ENCODE results near the gene NDUFA7.
"Not testable (repeated sequence)": the region's sequence is repeated elsewhere in the genome, so short reads cannot be mapped to it uniquely, and the experiment has no call there.

DNA sequence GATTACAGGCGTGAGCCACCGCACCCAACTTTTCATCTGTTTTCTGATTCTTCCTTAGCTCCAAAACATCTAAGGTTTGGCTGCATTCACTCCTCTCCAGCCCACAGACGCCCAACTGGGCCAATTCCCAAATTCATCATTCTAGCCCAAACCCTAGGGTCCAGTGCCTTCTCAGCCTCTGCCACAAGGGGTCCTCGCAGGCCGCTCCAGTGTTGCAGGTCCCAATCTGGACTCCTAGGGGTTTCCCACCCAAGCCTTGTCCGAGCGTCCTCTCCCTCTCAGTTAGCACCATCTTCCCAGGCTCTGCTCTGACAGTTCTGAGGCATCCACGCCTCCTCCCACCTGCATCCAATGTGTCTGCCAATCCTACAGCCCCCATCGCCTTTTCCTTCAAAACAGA is 44.7 kb downstream of the NDUFA7 start:
- TF ChIP-seq, protein P1, sequence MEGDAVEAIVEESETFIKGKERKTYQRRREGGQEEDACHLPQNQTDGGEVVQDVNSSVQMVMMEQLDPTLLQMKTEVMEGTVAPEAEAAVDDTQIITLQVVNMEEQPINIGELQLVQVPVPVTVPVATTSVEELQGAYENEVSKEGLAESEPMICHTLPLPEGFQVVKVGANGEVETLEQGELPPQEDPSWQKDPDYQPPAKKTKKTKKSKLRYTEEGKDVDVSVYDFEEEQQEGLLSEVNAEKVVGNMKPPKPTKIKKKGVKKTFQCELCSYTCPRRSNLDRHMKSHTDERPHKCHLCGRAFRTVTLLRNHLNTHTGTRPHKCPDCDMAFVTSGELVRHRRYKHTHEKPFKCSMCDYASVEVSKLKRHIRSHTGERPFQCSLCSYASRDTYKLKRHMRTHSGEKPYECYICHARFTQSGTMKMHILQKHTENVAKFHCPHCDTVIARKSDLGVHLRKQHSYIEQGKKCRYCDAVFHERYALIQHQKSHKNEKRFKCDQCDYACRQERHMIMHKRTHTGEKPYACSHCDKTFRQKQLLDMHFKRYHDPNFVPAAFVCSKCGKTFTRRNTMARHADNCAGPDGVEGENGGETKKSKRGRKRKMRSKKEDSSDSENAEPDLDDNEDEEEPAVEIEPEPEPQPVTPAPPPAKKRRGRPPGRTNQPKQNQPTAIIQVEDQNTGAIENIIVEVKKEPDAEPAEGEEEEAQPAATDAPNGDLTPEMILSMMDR (conservative IDR thresholded peaks at IDR 0.05; ENCODE audit: low read length), result not testable (repeated sequence)
- TF ChIP-seq EZH2phosphoT487 (IDR thresholded peaks at IDR 0.05; ENCODE audit: borderline replicate concordance), result not testable (repeated sequence)

Data from Loucy (cell line).